GM12878 (cell line): ENCODE measurements around the gene SMAD5. TPM values are rescaled to one million over a fixed set of nuclear protein-coding genes. Genes with fewer than 3 reads are reported as not detected.

Experiments
- BACH1 ChIP-seq: fragments of 450-650 bp; IDR thresholded peaks from 2 replicates; pipeline ENCODE4 v1.6.1; 2017; ENCODE audit warnings: mild to moderate bottlenecking, borderline replicate concordance
- BHLHE40 ChIP-seq, 2 experiments: fragments of 450-650 bp in 1 of 2; IDR thresholded peaks; 2 replicates each; pipeline ENCODE4 v1.6.1; 2011 to 2017; ENCODE audit warnings: low read depth in 2 of 2, borderline replicate concordance in 1 of 2, improper control_type of control experiment in 1 of 2, low read length in 1 of 2, mild to moderate bottlenecking in 1 of 2
- BMI1 ChIP-seq: fragments of 450-650 bp; IDR thresholded peaks from 2 replicates; pipeline ENCODE4 v1.6.1; 2016; ENCODE audit warnings: mild to moderate bottlenecking, moderate library complexity, borderline replicate concordance
- EED ChIP-seq: sonication (generic); IDR thresholded peaks from 2 replicates; pipeline ENCODE4 v1.6.1; 2016; ENCODE audit warnings: antibody characterized with exemption, low read depth
- EP300 ChIP-seq, 2 experiments: fragments of 150-350 bp in 1 of 2; IDR thresholded peaks; 2 replicates each; pipeline ENCODE4 v1.6.1; 2011 to 2012; ENCODE audit warnings: low read depth in 2 of 2, low read length in 2 of 2, borderline replicate concordance in 1 of 2, improper control_type of control experiment in 1 of 2, inconsistent platforms in 1 of 2; ENCODE audit not compliant: control insufficient read depth in 1 of 2
- JUNB ChIP-seq: IDR thresholded peaks from 2 replicates; pipeline ENCODE4 v1.6.1; 2016; ENCODE audit warnings: antibody characterized with exemption, mild to moderate bottlenecking
- MYC ChIP-seq: IDR thresholded peaks from 2 replicates; pipeline ENCODE4 v1.6.1; 2011; ENCODE audit warnings: mild to moderate bottlenecking, low read length, moderate library complexity, inconsistent platforms; ENCODE audit not compliant: insufficient read depth, insufficient replicate concordance, insufficient read length, severe bottlenecking
- NR2C2 ChIP-seq: IDR thresholded peaks from 2 replicates; pipeline ENCODE4 v1.6.1; 2011; ENCODE audit warnings: borderline replicate concordance, low read depth; ENCODE audit not compliant: control insufficient read depth, insufficient read length
- PBX3 ChIP-seq: IDR thresholded peaks from 2 replicates; pipeline ENCODE4 v1.6.1; 2011; ENCODE audit warnings: mild to moderate bottlenecking, low read depth, low read length, moderate library complexity; ENCODE audit not compliant: insufficient replicate concordance
- POLR2AphosphoS5 ChIP-seq: IDR thresholded peaks from 2 replicates; pipeline ENCODE4 v1.6.1; 2011; ENCODE audit warnings: mild to moderate bottlenecking, low read length, inconsistent platforms
- RB1 ChIP-seq: fragments of 450-650 bp; formaldehyde crosslinking; IDR thresholded peaks from 2 replicates; pipeline ENCODE4 v1.6.1; 2017; ENCODE audit warnings: mild to moderate bottlenecking, borderline replicate concordance
- RFX5 ChIP-seq: IDR thresholded peaks from 2 replicates; pipeline ENCODE4 v1.6.1; 2011; ENCODE audit warnings: low read depth, low read length, improper control_type of control experiment
- STAT3 ChIP-seq: IDR thresholded peaks from 2 replicates; pipeline ENCODE4 v1.6.1; 2011; ENCODE audit warnings: low read depth, low read length, improper control_type of control experiment
- SUPT20H ChIP-seq: IDR thresholded peaks from 2 replicates; pipeline ENCODE4 v1.6.1; 2011; ENCODE audit warnings: low read depth, mild to moderate bottlenecking, low read length, moderate library complexity, borderline replicate concordance; ENCODE audit not compliant: control insufficient read depth
- TARDBP ChIP-seq: IDR thresholded peaks from 2 replicates; pipeline ENCODE4 v1.6.1; 2016; ENCODE audit warnings: borderline replicate concordance
- TCF3 ChIP-seq: IDR thresholded peaks from 2 replicates; pipeline ENCODE4 v1.6.1; 2012; ENCODE audit warnings: low read depth, mild to moderate bottlenecking, low read length, borderline replicate concordance; ENCODE audit not compliant: insufficient read depth
- ZBTB11 ChIP-seq: fragments of 450-650 bp; formaldehyde crosslinking; IDR thresholded peaks from 2 replicates; pipeline ENCODE4 v1.5.0; 2022; ENCODE audit warnings: mild to moderate bottlenecking, missing genetic modification characterization
- polyA plus RNA-seq, 11 experiments: library from polyadenylated mRNA; depleted of rRNA in 4 of 11; unstranded in 6 of 11; stranded (reverse) in 5 of 11; fragments of >200 nt; fragmentation: Nextera tagmentation in 4 of 11; fragmentation: Illumina TruSeq in 1 of 11; extraction: Ambion mirVana in 4 of 11; extraction: Trizol in 1 of 11; gene quantifications; 1 replicate in 1 of 11; 2 replicates in 10 of 11; pipeline versions ENCODE4 v1.2.1 to v1.2.3, GENCODE V29; 2011 to 2016; ENCODE audit warnings: inconsistent platforms in 2 of 11, missing spikeins in 2 of 11, low read depth in 1 of 11
- total RNA-seq, 4 experiments: library from RNA; depleted of rRNA in 3 of 4; stranded (reverse); fragments of >200 nt in 3 of 4; fragmentation: Illumina TruSeq in 1 of 4; extraction: Trizol in 1 of 4; gene quantifications; 2 replicates each; pipeline versions ENCODE4 v1.2.1 to v1.2.3, GENCODE V29; 2013 to 2021
- TF ChIP-seq, protein P1 (sequence below): IDR thresholded peaks from 2 replicates; pipeline ENCODE4 v1.6.1; 2012; ENCODE audit warnings: low read length, inconsistent platforms
- TF ChIP-seq, protein P2 (sequence below): IDR thresholded peaks from 2 replicates; pipeline ENCODE4 v1.6.1; 2011; ENCODE audit warnings: low read depth, low read length, improper control_type of control experiment, borderline replicate concordance
- TF ChIP-seq, protein P3 (sequence below): IDR thresholded peaks from 2 replicates; pipeline ENCODE4 v1.6.1; 2011; ENCODE audit warnings: borderline replicate concordance, low read depth, mild to moderate bottlenecking, moderate library complexity, mixed read lengths, low read length; ENCODE audit not compliant: insufficient read depth; ENCODE audit errors: extremely low read length

The SMAD5 gene
- total and polyA plus RNA-seq, 10 of the 15 experiments (the other 5 are each of a cell fraction or from before 2014, with no cell fraction given) = 3.6 to 40.6 (median 11.7) TPM

- TF ChIP-seq, protein P1, sequence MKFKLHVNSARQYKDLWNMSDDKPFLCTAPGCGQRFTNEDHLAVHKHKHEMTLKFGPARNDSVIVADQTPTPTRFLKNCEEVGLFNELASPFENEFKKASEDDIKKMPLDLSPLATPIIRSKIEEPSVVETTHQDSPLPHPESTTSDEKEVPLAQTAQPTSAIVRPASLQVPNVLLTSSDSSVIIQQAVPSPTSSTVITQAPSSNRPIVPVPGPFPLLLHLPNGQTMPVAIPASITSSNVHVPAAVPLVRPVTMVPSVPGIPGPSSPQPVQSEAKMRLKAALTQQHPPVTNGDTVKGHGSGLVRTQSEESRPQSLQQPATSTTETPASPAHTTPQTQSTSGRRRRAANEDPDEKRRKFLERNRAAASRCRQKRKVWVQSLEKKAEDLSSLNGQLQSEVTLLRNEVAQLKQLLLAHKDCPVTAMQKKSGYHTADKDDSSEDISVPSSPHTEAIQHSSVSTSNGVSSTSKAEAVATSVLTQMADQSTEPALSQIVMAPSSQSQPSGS = no peak
- TF ChIP-seq STAT3 = no peak
- TF ChIP-seq EP300 (IDR thresholded peaks at IDR 0.05; ENCODE audit: borderline replicate concordance in 1 of 2, control insufficient read depth in 1 of 2, low read depth in 2 of 2, low read length in 2 of 2) = peak; percentile 54 to 66; a peak in 1 of 4 replicates
- TF ChIP-seq SUPT20H = no peak
- TF ChIP-seq BMI1 = no peak
- no peak for TF ChIP-seq MYC
- TF ChIP-seq NR2C2 = no peak
- TF ChIP-seq EED = no peak
- no peak for TF ChIP-seq ZBTB11 (CRISPR knock-in tag)
- TF ChIP-seq, protein P2, sequence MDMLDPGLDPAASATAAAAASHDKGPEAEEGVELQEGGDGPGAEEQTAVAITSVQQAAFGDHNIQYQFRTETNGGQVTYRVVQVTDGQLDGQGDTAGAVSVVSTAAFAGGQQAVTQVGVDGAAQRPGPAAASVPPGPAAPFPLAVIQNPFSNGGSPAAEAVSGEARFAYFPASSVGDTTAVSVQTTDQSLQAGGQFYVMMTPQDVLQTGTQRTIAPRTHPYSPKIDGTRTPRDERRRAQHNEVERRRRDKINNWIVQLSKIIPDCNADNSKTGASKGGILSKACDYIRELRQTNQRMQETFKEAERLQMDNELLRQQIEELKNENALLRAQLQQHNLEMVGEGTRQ = no peak; the same call in 1 of the 2 replicates
- no peak for TF ChIP-seq PBX3
- TF ChIP-seq BACH1 = no peak; the same call in 1 of the 2 replicates
- TF ChIP-seq POLR2AphosphoS5 = no peak
- TF ChIP-seq TARDBP = no peak
- peak; percentile 41 to 75; a peak in 2 of 4 replicates for TF ChIP-seq BHLHE40 (IDR thresholded peaks at IDR 0.05; ENCODE audit: borderline replicate concordance in 1 of 2, low read depth in 2 of 2, low read length in 1 of 2)
- TF ChIP-seq RB1 = no peak
- 0 out of 2 replicates have a peak, but pooled peaks have one; percentile 16 for TF ChIP-seq JUNB
- no peak for TF ChIP-seq TCF3
- no peak for TF ChIP-seq RFX5
- TF ChIP-seq, protein P3, sequence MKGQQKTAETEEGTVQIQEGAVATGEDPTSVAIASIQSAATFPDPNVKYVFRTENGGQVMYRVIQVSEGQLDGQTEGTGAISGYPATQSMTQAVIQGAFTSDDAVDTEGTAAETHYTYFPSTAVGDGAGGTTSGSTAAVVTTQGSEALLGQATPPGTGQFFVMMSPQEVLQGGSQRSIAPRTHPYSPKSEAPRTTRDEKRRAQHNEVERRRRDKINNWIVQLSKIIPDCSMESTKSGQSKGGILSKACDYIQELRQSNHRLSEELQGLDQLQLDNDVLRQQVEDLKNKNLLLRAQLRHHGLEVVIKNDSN = no peak
Observed at GRCh38 chr5:136232316-136232715, 99.7 kb downstream of the SMAD5 start (continued).
